Kidney (tissue), 14 donors: ENCODE measurements around the gene FAM20B. TPM values are rescaled to one million over a fixed set of nuclear protein-coding genes. Genes with fewer than 3 reads are reported as not detected.
"Not testable (repeated sequence)": the region's sequence is repeated elsewhere in the genome, so short reads cannot be mapped to it uniquely, and the experiment has no call there.

Source experiments
- DNase-seq, 5 donors: peaks; one replicate each; pipeline ENCODE4 v3.0.0-alpha.2; 2013 to 2020
- FAIRE-seq: peaks from 2 replicates; lab custom pipeline; 2012; peaks lifted over from hg19 to GRCh38; lab: Jason Lieb, UNC
- H3K27ac ChIP-seq, 2 donors: one replicate each; pipeline ENCODE4 v1.7.0; 2013; ENCODE audit warnings: low read depth in 2 of 2, low read length in 2 of 2, inconsistent platforms in 1 of 2
- H3K27me3 ChIP-seq: one replicate; pipeline ENCODE4 v1.7.1; 2013; ENCODE audit warnings: low read length, inconsistent platforms; ENCODE audit not compliant: control insufficient read depth, insufficient read depth
- H3K36me3 ChIP-seq, 3 donors: one replicate each; pipeline versions ENCODE4 v1.7.0 to v1.7.1; 2013; ENCODE audit warnings: low read length in 3 of 3, control low read depth in 1 of 3, inconsistent platforms in 1 of 3; ENCODE audit not compliant: insufficient read depth in 3 of 3, control insufficient read depth in 2 of 3
- H3K4me1 ChIP-seq, 3 donors: one replicate each; pipeline versions ENCODE4 v1.7.0 to v1.7.1; 2013; ENCODE audit warnings: low read length in 3 of 3, inconsistent platforms in 1 of 3, low read depth in 1 of 3; ENCODE audit not compliant: control insufficient read depth in 2 of 3, insufficient read depth in 2 of 3
- H3K4me3 ChIP-seq, 3 donors: one replicate each; pipeline versions ENCODE4 v1.7.0 to v1.8.1; 2013; ENCODE audit warnings: low read length in 3 of 3, control low read depth in 1 of 3, inconsistent platforms in 1 of 3
- H3K9ac ChIP-seq, 3 donors: one replicate each; pipeline versions ENCODE4 v1.7.0 to v1.7.1; 2013; ENCODE audit warnings: low read length in 3 of 3, control low read depth in 1 of 3, inconsistent platforms in 1 of 3
- H3K9me3 ChIP-seq, 3 donors: one replicate each; pipeline versions ENCODE4 v1.7.0 to v1.7.1; 2013; ENCODE audit warnings: low read length in 3 of 3, control low read depth in 1 of 3, inconsistent platforms in 1 of 3; ENCODE audit not compliant: control insufficient read depth in 2 of 3, insufficient read depth in 1 of 3
- CTCF ChIP-seq: IDR thresholded peaks from 3 replicates; pipeline ENCODE4 v1.5.1; 2012; ENCODE audit warnings: mild to moderate bottlenecking, moderate library complexity, borderline replicate concordance; ENCODE audit not compliant: insufficient read depth; ENCODE audit errors: extremely low read depth
- intact Hi-C: fragments of 100-400 bp; cut with DNase I; formaldehyde crosslinking; loops from one replicate; pipeline ENCODE4 v1.11.1; 2022
- polyA plus RNA-seq: library from polyadenylated mRNA; stranded (reverse); fragments of 350-450 nt; fragmentation: Illumina TruSeq; extraction: RNeasy Lipid Tissue Mini Kit (QIAGEN cat#74804); gene quantifications from one replicate; pipeline ENCODE4 v1.2.3, GENCODE V29; 2014; ENCODE audit warnings: low read depth, low replicate concordance; ENCODE audit not compliant: insufficient read depth
- total RNA-seq: library from RNA; stranded (reverse); fragmentation: NEBNext Ultra II Directional; extraction: Animal tissue kit (Norgen Biotek cat#: 25700); gene quantifications from one replicate; pipeline ENCODE4 v1.2.1, GENCODE V29; 2021
- donor health status: control.
- donor health status: control.
- donor health status: control.
- donor health status: control.
- donor health status: control.
- donor health status: DM: yes; HTN: yes; CAD: no.
- donor health status: Normal renal cell carcinoma (clear cell type).

The FAM20B gene
- total and polyA plus RNA-seq, 2 donors from 2014 or later = 17.0 to 50.2 TPM

- DNase-seq = no peak
- intact Hi-C loops = no loop called here
- no peak overlapping the region for H3K4me3 ChIP-seq
- no peak for TF ChIP-seq CTCF
- no peaks in the 10 kb centered on the region for H3K9me3 ChIP-seq
- no peak for FAIRE-seq
- H3K36me3 ChIP-seq = no peaks in the 10 kb centered on the region
- H3K27ac ChIP-seq = no peak overlapping the region
- peaks cover 0 to 3% (median 2%) of the 10 kb centered on the region in 3 donors for H3K4me1 ChIP-seq
- H3K9ac ChIP-seq = no peak overlapping the region
- H3K27me3 ChIP-seq = no peaks in the 10 kb centered on the region
Observed at GRCh38 chr1:179038528-179039281, 13.0 kb downstream of the FAM20B start.

- H3K27me3 ChIP-seq, H3K27ac ChIP-seq, H3K4me3 ChIP-seq, H3K9ac ChIP-seq, intact Hi-C loops, H3K9me3 ChIP-seq, DNase-seq, H3K36me3 ChIP-seq, FAIRE-seq, H3K4me1 ChIP-seq: not testable (repeated sequence)
Observed at GRCh38 chr1:179039502-179040174, 13.9 kb downstream of the FAM20B start.

GRCh38 chr1:179040175-179040551, 14.5 kb downstream of the FAM20B start:
- H3K27ac ChIP-seq, intact Hi-C loops, H3K4me3 ChIP-seq, DNase-seq, H3K4me1 ChIP-seq, H3K9ac ChIP-seq, H3K36me3 ChIP-seq, FAIRE-seq, H3K27me3 ChIP-seq, H3K9me3 ChIP-seq: not testable (repeated sequence)

- no peak for TF ChIP-seq CTCF
- Histone ChIP-seq H3K36me3 (no peaks in the 10 kb centered on the region), H3K9ac (no peak overlapping the region)
Observed at GRCh38 chr1:179042087-179042486, 16.4 kb downstream of the FAM20B start.

More at GRCh38 chr1:179042087-179042486, 16.4 kb downstream of the FAM20B start:
- H3K4me1 ChIP-seq = no peaks in the 10 kb centered on the region
- H3K27ac ChIP-seq = no peak overlapping the region
- FAIRE-seq (no peak), DNase-seq (no peak)
- H3K4me3 ChIP-seq = no peak overlapping the region
- H3K27me3 ChIP-seq = no peaks in the 10 kb centered on the region
- peaks cover 0 to 1% (median 0%) of the 10 kb centered on the region in 3 donors for H3K9me3 ChIP-seq
- intact Hi-C loops = no loop called here
